Prostate gland (tissue), 2 donors: ENCODE data around the gene RHOT1. TPM values are rescaled to one million over a fixed set of nuclear protein-coding genes. Genes with fewer than 3 reads are reported as not detected.
"Not testable (repeated sequence)": the region's sequence is repeated elsewhere in the genome, so short reads cannot be mapped to it uniquely, and the experiment has no call there.

ENCODE experiments used
- DNase-seq: peaks from one replicate; pipeline ENCODE4 v3.0.0-alpha.2; 2019; ENCODE audit warnings: low spot score
- H3K27ac ChIP-seq, 2 donors: fragments of 200-600 bp; sonication (generic); 2 replicates each; pipeline ENCODE4 v1.5.1; 2017 to 2019
- H3K27me3 ChIP-seq: fragments of 200-600 bp; sonication (generic); replicated peaks from 2 replicates; pipeline ENCODE4 v1.5.1; 2019; ENCODE audit not compliant: insufficient read depth
- H3K36me3 ChIP-seq, 2 donors: fragments of 200-600 bp; sonication (generic); 1 replicate in 1 of 2; 2 replicates in 1 of 2; pipeline versions ENCODE4 v1.5.1 to v1.8.1; 2017 to 2019
- H3K4me1 ChIP-seq: fragments of 200-600 bp; sonication (generic); replicated peaks from 2 replicates; pipeline ENCODE4 v1.5.1; 2019
- H3K4me3 ChIP-seq, 2 donors: fragments of 200-600 bp; sonication (generic); 2 replicates each; pipeline ENCODE4 v1.5.1; 2017 to 2019
- H3K9me3 ChIP-seq: fragments of 200-600 bp; sonication (generic); 2 replicates; pipeline ENCODE4 v1.5.1; 2017
- CTCF ChIP-seq, 4 experiments: fragments of 200-600 bp in 2 of 4; fragments of 450-650 bp in 2 of 4; sonication (generic) in 2 of 4; IDR thresholded peaks; 1 replicate in 3 of 4; 2 replicates in 1 of 4; pipeline ENCODE4 v1.5.1; 2016 to 2019; ENCODE audit warnings: antibody characterized with exemption in 4 of 4, mild to moderate bottlenecking in 2 of 4, moderate library complexity in 2 of 4
- POLR2A ChIP-seq: fragments of 450-650 bp; IDR thresholded peaks from one replicate; pipeline ENCODE4 v1.6.1; 2016; ENCODE audit warnings: antibody characterized with exemption, mild to moderate bottlenecking
- POLR2AphosphoS5 ChIP-seq: sonication (generic); formaldehyde crosslinking; IDR thresholded peaks from one replicate; pipeline ENCODE4 v1.6.1; 2017; ENCODE audit warnings: antibody characterized with exemption
- WGBS: methylation state at CpG from one replicate; pipeline ENCODE4 v1.1.5; 2018; 5-methylcytosine and 5-hydroxymethylcytosine counted together
- intact Hi-C: fragments of 100-400 bp; cut with DNase I; formaldehyde crosslinking; loops from one replicate; pipeline ENCODE4 v1.14.2; 2022
- total RNA-seq, 2 donors: library from RNA; depleted of rRNA; stranded (reverse); fragments of >200 nt; gene quantifications; one replicate each; pipeline ENCODE4 v1.1.0, GENCODE V29; 2016

RHOT1 gene
- total RNA-seq, 2 donors from 2014 or later = 31.7 to 60.8 TPM

- no peak for DNase-seq
- TF ChIP-seq POLR2AphosphoS5 = no peak
- no peak for TF ChIP-seq POLR2A
- TF ChIP-seq CTCF (IDR thresholded peaks at IDR 0.05) = no peak
- Histone ChIP-seq H3K4me1 (no peaks in the 10 kb centered on the region), H3K4me3 (no peak overlapping the region), H3K27ac (no peak overlapping the region), H3K9me3 (no peaks in the 10 kb centered on the region), H3K36me3 (peaks cover 4 to 6% of the 10 kb centered on the region in 2 donors), H3K27me3 (no peaks in the 10 kb centered on the region)
- intact Hi-C loops = no loop called here
- 60% methylated on average over 3 of the region's 3 CpGs for WGBS
Measured at GRCh38 chr17:32174889-32175288, 32.6 kb downstream of the RHOT1 start.

- H3K4me1 ChIP-seq, H3K27me3 ChIP-seq, H3K9me3 ChIP-seq, DNase-seq, H3K4me3 ChIP-seq, H3K27ac ChIP-seq, intact Hi-C loops, H3K36me3 ChIP-seq: not testable (repeated sequence)
- WGBS = 97% methylated on average over 24 of the region's 24 CpGs
Measured at GRCh38 chr17:32178679-32179078, 36.4 kb downstream of the RHOT1 start.

- H3K4me3 ChIP-seq, intact Hi-C loops, H3K27ac ChIP-seq, H3K9me3 ChIP-seq, H3K27me3 ChIP-seq, DNase-seq, H3K36me3 ChIP-seq, H3K4me1 ChIP-seq: not testable (repeated sequence)
- 96% methylated on average over 23 of the region's 23 CpGs for WGBS
Measured at GRCh38 chr17:32179103-32179502, 36.8 kb downstream of the RHOT1 start.

- H3K27me3 ChIP-seq, H3K4me3 ChIP-seq, H3K27ac ChIP-seq, H3K36me3 ChIP-seq, H3K4me1 ChIP-seq, H3K9me3 ChIP-seq, DNase-seq, intact Hi-C loops: not testable (repeated sequence)
- 97% methylated on average over 22 of the region's 25 CpGs for WGBS
Measured at GRCh38 chr17:32179526-32179925, 37.2 kb downstream of the RHOT1 start.

- not testable (repeated sequence) for H3K27ac ChIP-seq
Measured at GRCh38 chr17:32180262-32180661, 38.0 kb downstream of the RHOT1 start.

GRCh38 chr17:32185875-32186274, 43.6 kb downstream of the RHOT1 start:
- H3K27me3 ChIP-seq = no peaks in the 10 kb centered on the region
- no peaks in the 10 kb centered on the region for H3K4me1 ChIP-seq
- intact Hi-C loops = no loop called here
- DNase-seq = no peak
- WGBS = 92% methylated on average over 2 of the region's 2 CpGs
- H3K36me3 ChIP-seq = no peaks in the 10 kb centered on the region
- H3K4me3 ChIP-seq = no peak overlapping the region
- TF ChIP-seq POLR2A = no peak
- TF ChIP-seq CTCF (IDR thresholded peaks at IDR 0.05) = no peak
- no peak for TF ChIP-seq POLR2AphosphoS5
- no peak overlapping the region for H3K27ac ChIP-seq
- no peaks in the 10 kb centered on the region for H3K9me3 ChIP-seq

More at GRCh38 chr17:32180262-32180661, 38.0 kb downstream of the RHOT1 start:
- H3K9me3 ChIP-seq, H3K4me3 ChIP-seq, DNase-seq, H3K4me1 ChIP-seq, H3K27me3 ChIP-seq, H3K36me3 ChIP-seq, intact Hi-C loops: not testable (repeated sequence)
- WGBS = 76% methylated on average over 2 of the region's 2 CpGs

- intact Hi-C loops = no loop called here
- no peaks in the 10 kb centered on the region for H3K27me3 ChIP-seq
- no peaks in the 10 kb centered on the region for H3K36me3 ChIP-seq
- no peaks in the 10 kb centered on the region for H3K9me3 ChIP-seq
- TF ChIP-seq POLR2A = no peak
- TF ChIP-seq CTCF (IDR thresholded peaks at IDR 0.05) = no peak
- no peak for TF ChIP-seq POLR2AphosphoS5
- no peaks in the 10 kb centered on the region for H3K4me1 ChIP-seq
- H3K4me3 ChIP-seq = no peak overlapping the region
- DNase-seq = no peak
- 91% methylated on average over 3 of the region's 3 CpGs for WGBS
- no peak overlapping the region for H3K27ac ChIP-seq
Measured at GRCh38 chr17:32187271-32187670, 45.0 kb downstream of the RHOT1 start.
